22Rv1 (cell line): ENCODE data around the gene MTCH2.
"Not testable (repeated sequence)": the region's sequence is repeated elsewhere in the genome, so short reads cannot be mapped to it uniquely, and the experiment has no call there.

ENCODE experiments used
- H3K27ac ChIP-seq: fragments of 450-650 bp; 2 replicates; pipeline ENCODE4 v1.5.1; 2017
- CTCF ChIP-seq: fragments of 450-650 bp; IDR thresholded peaks from 2 replicates; pipeline ENCODE4 v1.5.1; 2017; ENCODE audit warnings: mild to moderate bottlenecking
- ZFX ChIP-seq: fragments of 450-650 bp; IDR thresholded peaks from 2 replicates; pipeline ENCODE4 v1.6.1; 2017; ENCODE audit warnings: antibody characterized with exemption, borderline replicate concordance

Gene MTCH2

GRCh38 chr11:47642099-47642855 is at the start of gene MTCH2:
TSS of gene MTCH2 (minus strand) at chr11:47642559. CDS start at chr11:47642465, 94 bp downstream.
- TF ChIP-seq ZFX (no peak), CTCF (peak; percentile 56)
- H3K27ac ChIP-seq: peak within 1 kb of the TSS; percentile 86

GRCh38 chr11:47691979-47692378 is 49.6 kb upstream of the MTCH2 start:
- no peak overlapping the region for H3K27ac ChIP-seq
- TF ChIP-seq CTCF (no peak), ZFX (no peak)

- TF ChIP-seq ZFX (no peak), CTCF (no peak)
- H3K27ac ChIP-seq: no peak overlapping the region
These were observed 47.1 kb upstream of the MTCH2 start for GRCh38 chr11:47689480-47689879.

- TF ChIP-seq CTCF: no peak
- TF ChIP-seq ZFX: no peak
- no peak overlapping the region for H3K27ac ChIP-seq
These were observed 46.6 kb upstream of the MTCH2 start for GRCh38 chr11:47688991-47689390.

- TF ChIP-seq ZFX (no peak), CTCF (no peak)
- no peak overlapping the region for H3K27ac ChIP-seq
These were observed 45.8 kb upstream of the MTCH2 start for GRCh38 chr11:47688111-47688510.

GRCh38 chr11:47686704-47687103 is 44.3 kb upstream of the MTCH2 start:
- not testable (repeated sequence) for H3K27ac ChIP-seq

- TF ChIP-seq CTCF (no peak), ZFX (no peak)
- no peak overlapping the region for H3K27ac ChIP-seq
These were observed 43.8 kb upstream of the MTCH2 start for GRCh38 chr11:47686151-47686550.

GRCh38 chr11:47675851-47676250 is 33.5 kb upstream of the MTCH2 start:
- TF ChIP-seq ZFX: no peak
- TF ChIP-seq CTCF: no peak
- H3K27ac ChIP-seq: no peak overlapping the region
